ENCODE measurements around the gene PKN2. TPM values are rescaled to one million over a fixed set of nuclear protein-coding genes. Genes with fewer than 3 reads are reported as not detected.
"Not testable (repeated sequence)": the region's sequence is repeated elsewhere in the genome, so short reads cannot be mapped to it uniquely, and the experiment has no call there.

Gene PKN2
- total RNA-seq, 2 donors from 2014 or later = 19.8 to 22.1 TPM

- peaks cover 0 to 13% of the 10 kb centered on the region in 2 donors for H3K36me3 ChIP-seq (replicated peaks in 1 of 2; ENCODE audit: insufficient read depth in 1 of 2, low read depth in 2 of 2)
- H3K9me3 ChIP-seq = no peaks in the 10 kb centered on the region
- H3K4me3 ChIP-seq = no peak overlapping the region
- WGBS, 2 donors = 98 to 100% methylated on average over 7 of the region's 7 CpGs
- TF ChIP-seq, protein P1, sequence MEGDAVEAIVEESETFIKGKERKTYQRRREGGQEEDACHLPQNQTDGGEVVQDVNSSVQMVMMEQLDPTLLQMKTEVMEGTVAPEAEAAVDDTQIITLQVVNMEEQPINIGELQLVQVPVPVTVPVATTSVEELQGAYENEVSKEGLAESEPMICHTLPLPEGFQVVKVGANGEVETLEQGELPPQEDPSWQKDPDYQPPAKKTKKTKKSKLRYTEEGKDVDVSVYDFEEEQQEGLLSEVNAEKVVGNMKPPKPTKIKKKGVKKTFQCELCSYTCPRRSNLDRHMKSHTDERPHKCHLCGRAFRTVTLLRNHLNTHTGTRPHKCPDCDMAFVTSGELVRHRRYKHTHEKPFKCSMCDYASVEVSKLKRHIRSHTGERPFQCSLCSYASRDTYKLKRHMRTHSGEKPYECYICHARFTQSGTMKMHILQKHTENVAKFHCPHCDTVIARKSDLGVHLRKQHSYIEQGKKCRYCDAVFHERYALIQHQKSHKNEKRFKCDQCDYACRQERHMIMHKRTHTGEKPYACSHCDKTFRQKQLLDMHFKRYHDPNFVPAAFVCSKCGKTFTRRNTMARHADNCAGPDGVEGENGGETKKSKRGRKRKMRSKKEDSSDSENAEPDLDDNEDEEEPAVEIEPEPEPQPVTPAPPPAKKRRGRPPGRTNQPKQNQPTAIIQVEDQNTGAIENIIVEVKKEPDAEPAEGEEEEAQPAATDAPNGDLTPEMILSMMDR (IDR thresholded peaks at IDR 0.05) = no peak
- TF ChIP-seq POLR2A (IDR thresholded peaks at IDR 0.05) = no peak
- ATAC-seq (no peak), DNase-seq (no peak)
- intact Hi-C loops (cut with DNase I) = no loop called here
- H3K4me1 ChIP-seq = no peaks in the 10 kb centered on the region
- H3K27ac ChIP-seq = no peak overlapping the region
- H3K27me3 ChIP-seq = no peaks in the 10 kb centered on the region
Observed at GRCh38 chr1:88802404-88802803, 118.3 kb downstream of the PKN2 start.

DNA sequence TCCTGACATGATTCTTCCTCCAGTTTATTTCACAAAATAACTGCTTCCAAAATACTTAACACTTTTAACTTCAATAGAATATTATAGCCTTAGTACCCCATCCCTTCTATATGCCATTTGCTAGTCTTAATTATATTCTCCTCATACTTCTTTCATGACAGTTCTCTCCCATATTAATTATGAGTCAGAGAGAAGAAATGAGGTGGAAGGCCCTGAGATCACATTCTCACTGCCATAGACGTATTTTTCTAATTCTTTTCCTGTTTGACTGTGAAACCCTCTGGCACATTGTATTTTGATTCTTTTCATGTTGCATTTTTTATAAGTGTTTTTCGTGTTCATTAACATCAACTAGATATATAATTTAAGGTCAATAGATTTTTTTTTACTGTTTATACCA lies 118.9 kb downstream of the PKN2 start:
- TF ChIP-seq, protein P1 (IDR thresholded peaks at IDR 0.05) = no peak
- TF ChIP-seq POLR2A (IDR thresholded peaks at IDR 0.05) = no peak
- no peak overlapping the region for H3K27ac ChIP-seq
- no peaks in the 10 kb centered on the region for H3K27me3 ChIP-seq
- WGBS, 2 donors = 83 to 91% methylated on average over 2 of the region's 2 CpGs
- no peak for DNase-seq
- no peaks in the 10 kb centered on the region for H3K9me3 ChIP-seq
- ATAC-seq = no peak
- peaks cover 0 to 13% of the 10 kb centered on the region in 2 donors for H3K36me3 ChIP-seq (replicated peaks in 1 of 2; ENCODE audit: insufficient read depth in 1 of 2, low read depth in 2 of 2)
- no peaks in the 10 kb centered on the region for H3K4me1 ChIP-seq
- intact Hi-C loops (cut with DNase I) = no loop called here
- no peak overlapping the region for H3K4me3 ChIP-seq

DNA sequence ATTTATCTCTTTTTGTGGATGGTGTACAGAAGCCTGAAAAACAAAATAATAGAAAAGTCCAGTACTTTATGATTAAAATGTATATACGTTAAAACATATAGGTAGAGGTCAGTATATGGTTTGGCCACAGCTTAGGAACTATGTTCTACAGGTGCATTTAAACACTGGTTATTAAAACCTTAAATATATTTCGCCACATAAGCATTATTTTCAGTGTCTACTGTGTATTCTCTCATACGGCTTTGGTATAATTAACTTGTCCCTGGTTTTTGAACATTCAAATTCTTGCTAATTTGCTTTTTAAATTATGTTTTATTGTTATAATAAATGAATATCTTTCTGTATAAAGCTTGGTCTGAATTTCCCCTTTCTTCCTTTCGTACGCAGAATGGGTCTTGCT lies 119.4 kb downstream of the PKN2 start:
- TF ChIP-seq, protein P1 (IDR thresholded peaks at IDR 0.05) = no peak
- TF ChIP-seq POLR2A (IDR thresholded peaks at IDR 0.05) = no peak
- Histone ChIP-seq H3K4me3 (no peak overlapping the region), H3K27ac (no peak overlapping the region), H3K9me3 (no peaks in the 10 kb centered on the region), H3K36me3 (replicated peaks in 1 of 2; ENCODE audit: insufficient read depth in 1 of 2, low read depth in 2 of 2) (peaks cover 0 to 13% of the 10 kb centered on the region in 2 donors), H3K4me1 (no peaks in the 10 kb centered on the region), H3K27me3 (no peaks in the 10 kb centered on the region)
- ATAC-seq (no peak), DNase-seq (no peak)
- intact Hi-C loops (cut with DNase I) = no loop called here
- 90 to 94% methylated on average over 5 of the region's 5 CpGs for WGBS, 2 donors

- peaks cover 0 to 2% of the 10 kb centered on the region in 2 donors for H3K36me3 ChIP-seq (replicated peaks in 1 of 2; ENCODE audit: insufficient read depth in 1 of 2, low read depth in 2 of 2)
- intact Hi-C loops (cut with DNase I) = no loop called here
- no peak overlapping the region for H3K27ac ChIP-seq
- no peak overlapping the region for H3K4me3 ChIP-seq
- ATAC-seq (no peak), DNase-seq (no peak)
- no peaks in the 10 kb centered on the region for H3K9me3 ChIP-seq
- H3K27me3 ChIP-seq = no peaks in the 10 kb centered on the region
- no peaks in the 10 kb centered on the region for H3K4me1 ChIP-seq
- TF ChIP-seq POLR2A (IDR thresholded peaks at IDR 0.05) = no peak
- TF ChIP-seq, protein P1 (IDR thresholded peaks at IDR 0.05) = no peak
Observed at GRCh38 chr1:88812366-88812765, 128.3 kb downstream of the PKN2 start.

- H3K4me1 ChIP-seq = no peaks in the 10 kb centered on the region
- no peak overlapping the region for H3K27ac ChIP-seq
- TF ChIP-seq POLR2A (IDR thresholded peaks at IDR 0.05) = no peak
- TF ChIP-seq, protein P1 (IDR thresholded peaks at IDR 0.05) = no peak
- DNase-seq (no peak), ATAC-seq (no peak)
- peaks cover 0 to 2% of the 10 kb centered on the region in 2 donors for H3K36me3 ChIP-seq (replicated peaks in 1 of 2; ENCODE audit: insufficient read depth in 1 of 2, low read depth in 2 of 2)
- no peaks in the 10 kb centered on the region for H3K9me3 ChIP-seq
- WGBS, 2 donors = 94 to 97% methylated on average over 1 of the region's 1 CpG
- intact Hi-C loops (cut with DNase I) = no loop called here
- no peaks in the 10 kb centered on the region for H3K27me3 ChIP-seq
- H3K4me3 ChIP-seq = no peak overlapping the region
Observed at GRCh38 chr1:88813471-88813870, 129.4 kb downstream of the PKN2 start.

- intact Hi-C loops (cut with DNase I); H3K9me3 ChIP-seq; H3K27ac ChIP-seq; H3K27me3 ChIP-seq; ATAC-seq; H3K36me3 ChIP-seq (replicated peaks in 1 of 2; ENCODE audit: insufficient read depth in 1 of 2, low read depth in 2 of 2); H3K4me3 ChIP-seq; H3K4me1 ChIP-seq; DNase-seq: not testable (repeated sequence)
- 94 to 99% methylated on average over 3 of the region's 3 CpGs for WGBS, 2 donors
Observed at GRCh38 chr1:88819642-88820041, 135.6 kb downstream of the PKN2 start.

All from body of pancreas (tissue), 4 donors.